HepG2 (cell line): Measurements from ENCODE around the gene SLC25A44. TPM values are rescaled to one million over a fixed set of nuclear protein-coding genes. Genes with fewer than 3 reads are reported as not detected.

Experiments used
- ATAC-seq: fragments of 200-7000 bp; cut with Tn5 transposase; 3 replicates; pipeline ENCODE4 v1.9.1; 2020; ENCODE audit warnings: mild to moderate bottlenecking, moderate library complexity
- BruUV-seq: library from RNA; stranded (reverse); fragments of 400-500 nt; replicated peaks from 2 replicates; lab custom pipeline; 2021; lab: Mats Ljungman, UMichigan
- CTCF ChIA-PET: fragments of 300-600 bp; formaldehyde crosslinking; extraction: SDS; loops from one replicate; lab custom pipeline; 2021; ENCODE audit warnings: low total read pairs, inconsistent platforms, low intra/inter-chr PET ratio; lab: Yijun Ruan, JAX
- POLR2A ChIA-PET: fragments of 350-600 bp; sonication (Branson Sonifier 250); formaldehyde crosslinking; loops from one replicate; lab custom pipeline; 2020; ENCODE audit warnings: antibody characterized with exemption, inconsistent platforms; lab: Yijun Ruan, JAX
- DNase-seq: peaks from one replicate; pipeline ENCODE4 v3.0.0-alpha.2; 2015; ENCODE audit warnings: low spot score
- FAIRE-seq: peaks from 3 replicates; lab custom pipeline; 2011; peaks lifted over from hg19 to GRCh38; lab: Jason Lieb, UNC
- H2AFZ ChIP-seq: one replicate; pipeline ENCODE4 v1.6.1; 2011; ENCODE audit warnings: low read length, inconsistent platforms
- H3K27ac ChIP-seq: fragments of 300-600 bp; 3 replicates; pipeline ENCODE4 v1.8.0; 2011; ENCODE audit warnings: mixed run types, mild to moderate bottlenecking, mixed read lengths, low read length, inconsistent platforms; ENCODE audit not compliant: insufficient read depth; ENCODE audit errors: extremely low read length
- H3K27me3 ChIP-seq, 2 experiments: fragments of 200-600 bp in 1 of 2; 2 replicates in 1 of 2; 3 replicates in 1 of 2; pipeline versions ENCODE4 v1.6.0 to v1.8.0; 2011; ENCODE audit warnings: low read length in 2 of 2, mild to moderate bottlenecking in 2 of 2, moderate library complexity in 2 of 2, inconsistent platforms in 1 of 2; ENCODE audit not compliant: insufficient read depth in 2 of 2, control insufficient read depth in 1 of 2
- H3K36me3 ChIP-seq, 2 experiments: fragments of 200-600 bp in 1 of 2; replicated peaks in 1 of 2; 2 replicates in 1 of 2; 3 replicates in 1 of 2; pipeline versions ENCODE4 v1.5.1 to v1.8.0; 2011; ENCODE audit warnings: low read length in 2 of 2, inconsistent platforms in 1 of 2; ENCODE audit not compliant: insufficient read depth in 2 of 2, control insufficient read depth in 1 of 2
- H3K4me1 ChIP-seq: 2 replicates; pipeline ENCODE4 v1.5.1; 2012; ENCODE audit warnings: low read length, inconsistent platforms; ENCODE audit not compliant: insufficient read depth
- H3K4me2 ChIP-seq: 2 replicates; pipeline ENCODE4 v1.6.0; 2011; ENCODE audit warnings: low read depth, low read length, inconsistent platforms
- H3K4me3 ChIP-seq, 3 experiments: fragments of 200-600 bp in 1 of 3; sonication (generic), shearing (Covaris generic) in 1 of 3; replicated peaks in 1 of 3; 2 replicates each; pipeline ENCODE4 v1.5.1; 2011 to 2016; ENCODE audit warnings: low read length in 3 of 3, inconsistent platforms in 2 of 3, low read depth in 2 of 3, mild to moderate bottlenecking in 2 of 3, control low read depth in 1 of 3, mixed read lengths in 1 of 3; ENCODE audit not compliant: insufficient read depth in 1 of 3
- H3K79me2 ChIP-seq: one replicate; pipeline ENCODE4 v1.6.1; 2011; ENCODE audit warnings: low read length, inconsistent platforms; ENCODE audit not compliant: insufficient read depth
- H3K9ac ChIP-seq: 2 replicates; pipeline ENCODE4 v1.6.0; 2011; ENCODE audit warnings: mild to moderate bottlenecking, low read depth, low read length, inconsistent platforms; ENCODE audit not compliant: insufficient read depth
- H3K9me3 ChIP-seq: 2 replicates; pipeline ENCODE4 v1.5.1; 2012; ENCODE audit warnings: mild to moderate bottlenecking, low read length
- H4K20me1 ChIP-seq: 2 replicates; pipeline ENCODE4 v1.6.0; 2011; ENCODE audit warnings: inconsistent platforms, mild to moderate bottlenecking, low read length, moderate library complexity; ENCODE audit not compliant: insufficient read depth
- CBX2 ChIP-seq, 2 experiments: fragments of 200-600 bp in 1 of 2; sonication (generic); formaldehyde crosslinking in 1 of 2; IDR thresholded peaks; 2 replicates each; pipeline versions ENCODE4 v1.7.0 to v1.8.1; 2018 to 2022; ENCODE audit warnings: low read depth in 2 of 2, low read length in 1 of 2, mild to moderate bottlenecking in 1 of 2, missing genetic modification reagents in 1 of 2
- PHF8 ChIP-seq: sonication (generic); formaldehyde crosslinking; IDR thresholded peaks from 2 replicates; pipeline ENCODE4 v1.5.0; 2020; ENCODE audit warnings: missing genetic modification reagents
- ZNF713 ChIP-seq: sonication (generic); formaldehyde crosslinking; IDR thresholded peaks from 2 replicates; pipeline ENCODE4 v1.4.0; 2020; ENCODE audit warnings: mild to moderate bottlenecking, missing genetic modification reagents
- ZNF746 ChIP-seq: sonication (generic); formaldehyde crosslinking; IDR thresholded peaks from 2 replicates; pipeline ENCODE4 v1.8.0; 2022; ENCODE audit warnings: mild to moderate bottlenecking, missing genetic modification reagents
- WGBS: methylation state at CpG from one replicate; pipeline ENCODE4 v1.1.6; 2017; ENCODE audit warnings: low lambda C conversion rate; 5-methylcytosine and 5-hydroxymethylcytosine counted together
- in situ Hi-C: cut with HindIII; loops from 2 replicates; pipeline ENCODE4 v1.10.0; 2017; ENCODE audit warnings: low pct_unique_long_range_greater_than_20kb; ENCODE audit not compliant: extremely low pct_ligation_motif_present
- intact Hi-C: fragments of 100-400 bp; cut with micrococcal nuclease; formaldehyde crosslinking; loops from one replicate; pipeline ENCODE4 v1.10.0; 2022; ENCODE audit not compliant: unreplicated experiment
- polyA plus RNA-seq, 8 experiments: library from polyadenylated mRNA; depleted of rRNA in 3 of 8; stranded (reverse) in 7 of 8; unstranded in 1 of 8; fragments of >200 nt; fragmentation: Illumina TruSeq in 4 of 8; extraction: Trizol in 4 of 8; gene quantifications; 2 replicates each; pipeline versions ENCODE4 v1.2.1 to v1.2.3, GENCODE V29; 2011 to 2016; ENCODE audit warnings: low read depth in 4 of 8, missing spikeins in 1 of 8, mixed read lengths in 1 of 8; ENCODE audit not compliant: insufficient read depth in 1 of 8
- total RNA-seq, 5 experiments: library from RNA; depleted of rRNA; stranded (reverse); fragments of >200 nt; fragmentation: Illumina TruSeq; extraction: Trizol; gene quantifications; 2 replicates each; pipeline ENCODE4 v1.2.3, GENCODE V29; 2016; ENCODE audit warnings: low read depth in 1 of 5
- TF ChIP-seq, protein P1 (sequence below): sonication (generic); formaldehyde crosslinking; IDR thresholded peaks from 2 replicates; pipeline ENCODE4 v1.5.1; 2020; ENCODE audit warnings: mild to moderate bottlenecking, missing genetic modification reagents, moderate library complexity
- TF ChIP-seq, protein P2 (sequence below): sonication (generic); formaldehyde crosslinking; IDR thresholded peaks from 2 replicates; pipeline ENCODE4 v1.8.0; 2022; ENCODE audit warnings: missing genetic modification reagents, mild to moderate bottlenecking, borderline replicate concordance

SLC25A44 gene
- total and polyA plus RNA-seq, 2 of the 13 experiments (the other 11 are each of a cell fraction or from before 2014, with no cell fraction given), result 10.7 to 13.4 TPM

DNA sequence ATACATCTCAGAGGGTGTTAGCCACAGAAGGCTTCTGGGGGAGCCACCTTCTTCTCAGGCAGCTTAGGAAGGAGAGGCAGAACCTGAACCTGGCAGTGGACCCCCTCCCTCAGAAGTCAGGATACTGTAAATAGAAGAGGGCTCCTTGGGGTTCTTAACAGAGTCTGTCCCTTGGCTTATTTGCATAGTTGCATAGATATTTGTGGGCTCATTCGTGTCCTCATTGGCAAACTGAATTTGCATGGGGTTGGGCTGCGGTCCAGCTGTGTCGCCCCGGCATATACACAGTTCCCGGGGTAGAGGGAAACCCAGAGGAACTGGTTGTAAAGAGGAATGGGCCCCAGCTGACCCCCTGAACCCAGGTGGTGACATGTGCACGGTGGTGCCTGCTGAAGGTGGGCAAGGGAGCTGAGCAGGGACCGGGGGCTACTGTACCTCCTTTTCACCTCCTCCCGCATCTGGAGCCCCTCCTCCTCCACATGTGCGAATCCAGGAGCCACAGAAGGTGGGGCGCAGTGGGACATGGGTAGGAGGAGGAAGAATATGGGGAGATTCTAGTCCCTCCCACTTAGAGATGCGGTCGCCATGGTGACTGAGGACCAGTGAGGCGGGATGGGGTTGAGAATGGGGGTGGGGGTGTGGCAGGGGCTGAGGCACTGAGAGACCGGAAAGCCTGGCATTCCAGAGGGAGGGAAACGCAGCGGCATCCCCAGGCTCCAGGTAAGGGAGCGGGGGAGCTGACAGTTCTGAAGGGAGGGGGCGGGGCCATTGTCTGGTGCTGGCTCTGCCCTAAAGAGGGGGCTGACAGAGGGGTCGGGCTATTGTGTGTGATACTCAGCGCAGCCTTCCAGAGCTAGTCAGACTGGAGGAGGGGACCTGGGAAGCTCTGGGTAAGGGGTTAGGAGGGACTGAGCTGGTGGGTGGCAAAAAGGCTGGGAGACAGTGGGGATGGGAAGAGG lies 44.3 kb upstream of the SLC25A44 start:
- WGBS, result 73% methylated on average over 15 of the region's 20 CpGs
- Histone ChIP-seq H3K79me2 (no peaks in the 10 kb centered on the region), H3K9ac (no peak overlapping the region), H3K4me1 (peaks cover 70% of the 10 kb centered on the region), H4K20me1 (no peaks in the 10 kb centered on the region), H3K4me3 (0 out of 6 replicates have a peak overlapping the region, but pooled peaks of 1 of the 3 experiments have one; percentile 41), H3K27me3 (peaks cover 0 to 12% of the 10 kb centered on the region in 2 experiments; a peak in 3 of 5 replicates), H3K36me3 (no peaks in the 10 kb centered on the region), H3K9me3 (no peaks in the 10 kb centered on the region), H2AFZ (no peak overlapping the region), H3K4me2 (peak overlapping the region; percentile 70), H3K27ac (no peak overlapping the region)
- no peak for FAIRE-seq
- DNase-seq, result no peak
- no TSS peak for BruUV-seq
- ATAC-seq, result no peak
- CTCF ChIA-PET, result no interaction called here
- in situ Hi-C loops, result no loop called here
- TF ChIP-seq ZNF713 (CRISPR knock-in tag), result no peak
- TF ChIP-seq CBX2 (IDR thresholded peaks at IDR 0.05; ENCODE audit: low read depth, low read length), result no peak
- no peak for TF ChIP-seq CBX2 (CRISPR knock-in tag; IDR thresholded peaks at IDR 0.05; ENCODE audit: low read depth)
- TF ChIP-seq PHF8 (CRISPR knock-in tag), result no peak
- TF ChIP-seq ZNF746 (CRISPR knock-in tag), result no peak
- TF ChIP-seq, protein P1, sequence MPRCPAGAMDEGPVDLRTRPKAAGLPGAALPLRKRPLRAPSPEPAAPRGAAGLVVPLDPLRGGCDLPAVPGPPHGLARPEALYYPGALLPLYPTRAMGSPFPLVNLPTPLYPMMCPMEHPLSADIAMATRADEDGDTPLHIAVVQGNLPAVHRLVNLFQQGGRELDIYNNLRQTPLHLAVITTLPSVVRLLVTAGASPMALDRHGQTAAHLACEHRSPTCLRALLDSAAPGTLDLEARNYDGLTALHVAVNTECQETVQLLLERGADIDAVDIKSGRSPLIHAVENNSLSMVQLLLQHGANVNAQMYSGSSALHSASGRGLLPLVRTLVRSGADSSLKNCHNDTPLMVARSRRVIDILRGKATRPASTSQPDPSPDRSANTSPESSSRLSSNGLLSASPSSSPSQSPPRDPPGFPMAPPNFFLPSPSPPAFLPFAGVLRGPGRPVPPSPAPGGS, result 0 out of 2 replicates have a peak, but pooled peaks have one; percentile 1
- TF ChIP-seq, protein P2, sequence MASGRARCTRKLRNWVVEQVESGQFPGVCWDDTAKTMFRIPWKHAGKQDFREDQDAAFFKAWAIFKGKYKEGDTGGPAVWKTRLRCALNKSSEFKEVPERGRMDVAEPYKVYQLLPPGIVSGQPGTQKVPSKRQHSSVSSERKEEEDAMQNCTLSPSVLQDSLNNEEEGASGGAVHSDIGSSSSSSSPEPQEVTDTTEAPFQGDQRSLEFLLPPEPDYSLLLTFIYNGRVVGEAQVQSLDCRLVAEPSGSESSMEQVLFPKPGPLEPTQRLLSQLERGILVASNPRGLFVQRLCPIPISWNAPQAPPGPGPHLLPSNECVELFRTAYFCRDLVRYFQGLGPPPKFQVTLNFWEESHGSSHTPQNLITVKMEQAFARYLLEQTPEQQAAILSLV (CRISPR knock-in tag), result no peak
- POLR2A ChIA-PET, result interaction anchor here (0.6 to 2.1 kb wide), 5 partner anchors 36 to 215 kb away, joined by 3 to 12 read pairs (median 3); partner anchors contain the start of genes KHDC4, LMNA and PMF1
- intact Hi-C loops, result loop anchor here (5.0 kb wide), 1 partner anchor 33 kb away; no protein-coding TSS in a partner anchor
